OCI-LY7 (cell line): Measurements from ENCODE around the gene CYTH3. TPM values are rescaled to one million over a fixed set of nuclear protein-coding genes. Genes with fewer than 3 reads are reported as not detected.
"Not testable (repeated sequence)": the region's sequence is repeated elsewhere in the genome, so short reads cannot be mapped to it uniquely, and the experiment has no call there.

Source experiments
- BruUV-seq: library from RNA; stranded (reverse); fragments of 400-500 nt; replicated peaks from 2 replicates; lab custom pipeline; 2021; lab: Mats Ljungman, UMichigan
- CTCF ChIA-PET: fragments of 300-600 bp; sonication (Branson Sonifier 250); formaldehyde crosslinking; loops from one replicate; lab custom pipeline; 2022; ENCODE audit warnings: antibody characterized with exemption; ENCODE audit not compliant: unreplicated experiment; lab: Charles Lee
- POLR2A ChIA-PET: fragments of 300-600 bp; sonication (Branson Sonifier 250); formaldehyde crosslinking; loops from one replicate; lab custom pipeline; 2022; ENCODE audit warnings: antibody characterized with exemption; lab: Charles Lee
- DNase-seq: peaks from one replicate; pipeline ENCODE4 v3.0.0-alpha.2; 2015; ENCODE audit warnings: low spot score
- H2AFZ ChIP-seq: fragments of 200-600 bp; sonication (generic), shearing (Covaris generic); 2 replicates; pipeline ENCODE4 v1.6.1; 2014; ENCODE audit warnings: mild to moderate bottlenecking, antibody characterized with exemption, low read length, moderate library complexity
- H3K27ac ChIP-seq: fragments of 200-600 bp; sonication (generic); 2 replicates; pipeline ENCODE4 v1.5.1; 2014; ENCODE audit warnings: mixed run types, low read depth, mild to moderate bottlenecking, moderate library complexity, low read length, inconsistent platforms; ENCODE audit not compliant: poor library complexity, severe bottlenecking
- H3K36me3 ChIP-seq: fragments of 200-600 bp; sonication (generic); 2 replicates; pipeline ENCODE4 v1.6.1; 2014; ENCODE audit warnings: mild to moderate bottlenecking, antibody characterized with exemption, low read length, moderate library complexity, mixed read lengths; ENCODE audit not compliant: insufficient read depth
- H3K4me1 ChIP-seq: fragments of 200-600 bp; sonication (generic); 2 replicates; pipeline ENCODE4 v1.5.1; 2014; ENCODE audit warnings: mild to moderate bottlenecking, low read length; ENCODE audit not compliant: insufficient read depth, poor library complexity, severe bottlenecking
- H3K4me2 ChIP-seq: fragments of 200-600 bp; sonication (generic); 2 replicates; pipeline ENCODE4 v1.6.1; 2014; ENCODE audit warnings: mild to moderate bottlenecking, low read length
- H3K4me3 ChIP-seq: fragments of 200-600 bp; sonication (generic); 2 replicates; pipeline ENCODE4 v1.5.1; 2014; ENCODE audit warnings: mild to moderate bottlenecking, low read depth, low read length; ENCODE audit not compliant: poor library complexity, severe bottlenecking
- H3K79me2 ChIP-seq: fragments of 200-600 bp; sonication (generic); 2 replicates; pipeline ENCODE4 v1.6.1; 2016; ENCODE audit warnings: low read depth, mild to moderate bottlenecking, low read length, moderate library complexity, mixed read lengths; ENCODE audit not compliant: insufficient read depth
- H3K9me2 ChIP-seq: fragments of 200-600 bp; sonication (generic); 2 replicates; pipeline ENCODE4 v1.6.1; 2016; ENCODE audit warnings: mild to moderate bottlenecking, low read length, mixed read lengths; ENCODE audit not compliant: insufficient read depth
- H3K9me3 ChIP-seq: fragments of 200-600 bp; sonication (generic); 2 replicates; pipeline ENCODE4 v1.6.1; 2014; ENCODE audit warnings: mild to moderate bottlenecking, mixed run types, low read length, mixed read lengths
- H4K20me1 ChIP-seq: fragments of 200-600 bp; sonication (generic); 2 replicates; pipeline ENCODE4 v1.6.1; 2014; ENCODE audit warnings: mild to moderate bottlenecking, antibody characterized with exemption, low read length, moderate library complexity, mixed read lengths; ENCODE audit not compliant: insufficient read depth
- CTCF ChIP-seq: fragments of 200-600 bp; sonication (generic); conservative IDR thresholded peaks from 2 replicates; pipeline ENCODE4 v1.5.1; 2014; ENCODE audit warnings: mild to moderate bottlenecking, antibody characterized with exemption, low read length, moderate library complexity, mixed read lengths
- EZH2phosphoT487 ChIP-seq: fragments of 200-600 bp; sonication (generic); IDR thresholded peaks from 2 replicates; pipeline ENCODE4 v1.6.1; 2018; ENCODE audit warnings: low read depth, borderline replicate concordance, mild to moderate bottlenecking, mixed run types, antibody characterized with exemption, low read length, moderate library complexity, mixed read lengths
- intact Hi-C: fragments of 100-400 bp; cut with micrococcal nuclease; formaldehyde crosslinking; loops from one replicate; pipeline ENCODE4 v1.10.0; 2022; ENCODE audit not compliant: unreplicated experiment
- total RNA-seq, 2 experiments: library from RNA; depleted of rRNA in 1 of 2; stranded (reverse); fragments of >200 nt in 1 of 2; shearing (Covaris generic) in 1 of 2; gene quantifications; 2 replicates each; pipeline ENCODE4 v1.2.3, GENCODE V29; 2014 to 2022

Gene CYTH3
- total RNA-seq, 2 experiments from 2014 or later: 3.7 to 4.7 TPM

- Histone ChIP-seq H3K4me2 (no peak overlapping the region), H3K9me2 (no peaks in the 10 kb centered on the region), H3K9me3 (no peaks in the 10 kb centered on the region), H3K4me1 (no peaks in the 10 kb centered on the region), H3K27ac (no peak overlapping the region), H2AFZ (no peak overlapping the region), H3K36me3 (no peaks in the 10 kb centered on the region), H3K79me2 (no peaks in the 10 kb centered on the region), H4K20me1 (no peaks in the 10 kb centered on the region), H3K4me3 (no peak overlapping the region)
- POLR2A ChIA-PET: interaction anchor here (0.7 kb wide), 1 partner anchor 75 kb away, joined by 3 read pairs; no protein-coding TSS in a partner anchor
- DNase-seq: no peak
- no TSS peak for BruUV-seq
- TF ChIP-seq CTCF: no peak
- no peak for TF ChIP-seq EZH2phosphoT487
- CTCF ChIA-PET: no interaction called here
- intact Hi-C loops: no loop called here
Measured at GRCh38 chr7:6193709-6194108, 78.7 kb downstream of the CYTH3 start.

GRCh38 chr7:6190563-6190962 lies 81.9 kb downstream of the CYTH3 start:
- DNase-seq, POLR2A ChIA-PET, BruUV-seq: not testable (repeated sequence)

GRCh38 chr7:6188389-6188788 lies 84.0 kb downstream of the CYTH3 start:
- Histone ChIP-seq H4K20me1 (no peaks in the 10 kb centered on the region), H2AFZ (no peak overlapping the region), H3K9me2 (no peaks in the 10 kb centered on the region), H3K79me2 (no peaks in the 10 kb centered on the region), H3K36me3 (no peaks in the 10 kb centered on the region), H3K27ac (no peak overlapping the region), H3K4me3 (no peak overlapping the region), H3K9me3 (no peaks in the 10 kb centered on the region), H3K4me2 (no peak overlapping the region), H3K4me1 (no peaks in the 10 kb centered on the region)
- no peak for DNase-seq
- ChIA-PET POLR2A (no interaction called here), CTCF (no interaction called here)
- no peak for TF ChIP-seq EZH2phosphoT487
- TF ChIP-seq CTCF: no peak
- no TSS peak for BruUV-seq
- intact Hi-C loops: no loop called here

More at GRCh38 chr7:6190563-6190962, 81.9 kb downstream of the CYTH3 start:
- H3K9me3 ChIP-seq, H3K79me2 ChIP-seq, H3K9me2 ChIP-seq, CTCF ChIA-PET, H3K4me1 ChIP-seq, H3K36me3 ChIP-seq, H3K4me3 ChIP-seq, H3K27ac ChIP-seq, H3K4me2 ChIP-seq, intact Hi-C loops, H2AFZ ChIP-seq, H4K20me1 ChIP-seq: not testable (repeated sequence)
